ENCODE results near the gene CCL5.
"Not testable (repeated sequence)": the region's sequence is repeated elsewhere in the genome, so short reads cannot be mapped to it uniquely, and the experiment has no call there.

Gene CCL5

GRCh38 chr17:35898283-35899070 is 18.3 kb upstream of the CCL5 start:
- no peak for DNase-seq (ENCODE audit: low read depth, low spot score)

- DNase-seq (ENCODE audit: low read depth, low spot score): not testable (repeated sequence)
These were observed 17.6 kb upstream of the CCL5 start for GRCh38 chr17:35897772-35898171.

GRCh38 chr17:35895636-35896587 is 15.8 kb upstream of the CCL5 start:
- no peak for DNase-seq (ENCODE audit: low read depth, low spot score)

- DNase-seq (ENCODE audit: low read depth, low spot score): no peak
These were observed 14.0 kb upstream of the CCL5 start for GRCh38 chr17:35894206-35894605.

GRCh38 chr17:35893751-35894150 is 13.6 kb upstream of the CCL5 start:
- DNase-seq (ENCODE audit: low read depth, low spot score): no peak

GRCh38 chr17:35892091-35893035 is 12.2 kb upstream of the CCL5 start:
- no peak for DNase-seq (ENCODE audit: low read depth, low spot score)

GRCh38 chr17:35891269-35891668 is 11.1 kb upstream of the CCL5 start:
- DNase-seq (ENCODE audit: low read depth, low spot score): no peak

- no peak for DNase-seq (ENCODE audit: low read depth, low spot score)
These were observed 10.6 kb upstream of the CCL5 start for GRCh38 chr17:35890774-35891155.

- DNase-seq (ENCODE audit: low read depth, low spot score): no peak
These were observed 9.9 kb upstream of the CCL5 start for GRCh38 chr17:35889818-35890773.

GRCh38 chr17:35889241-35889640 is 9.1 kb upstream of the CCL5 start:
- no peak for DNase-seq (ENCODE audit: low read depth, low spot score)

GRCh38 chr17:35878361-35878760 is 1.8 kb downstream of the CCL5 start:
- no peak for DNase-seq (ENCODE audit: low read depth, low spot score)

GRCh38 chr17:35877345-35878029 is 2.7 kb downstream of the CCL5 start:
- no peak for DNase-seq (ENCODE audit: low read depth, low spot score)

GRCh38 chr17:35876534-35876933 is 3.6 kb downstream of the CCL5 start:
- DNase-seq (ENCODE audit: low read depth, low spot score): no peak

- DNase-seq (ENCODE audit: low read depth, low spot score): no peak
These were observed 4.4 kb downstream of the CCL5 start for GRCh38 chr17:35875800-35876139.

GRCh38 chr17:35875072-35875799 is 4.9 kb downstream of the CCL5 start:
- no peak for DNase-seq (ENCODE audit: low read depth, low spot score)

GRCh38 chr17:35872196-35872980 is 7.8 kb downstream of the CCL5 start:
- DNase-seq (ENCODE audit: low read depth, low spot score): no peak

- no peak for DNase-seq (ENCODE audit: low read depth, low spot score)
These were observed 9.0 kb downstream of the CCL5 start for GRCh38 chr17:35870906-35871819.

Data from brain pericyte (primary cell).